ENCODE measurements around the gene PPARG. TPM values are rescaled to one million over a fixed set of nuclear protein-coding genes. Genes with fewer than 3 reads are reported as not detected.

Gene PPARG
- total RNA-seq, 1 experiment from 2014 or later = 0.79 TPM

GRCh38 chr3:12278566-12278965, 10.3 kb upstream of the PPARG start (continued):
- TF ChIP-seq, protein P1, sequence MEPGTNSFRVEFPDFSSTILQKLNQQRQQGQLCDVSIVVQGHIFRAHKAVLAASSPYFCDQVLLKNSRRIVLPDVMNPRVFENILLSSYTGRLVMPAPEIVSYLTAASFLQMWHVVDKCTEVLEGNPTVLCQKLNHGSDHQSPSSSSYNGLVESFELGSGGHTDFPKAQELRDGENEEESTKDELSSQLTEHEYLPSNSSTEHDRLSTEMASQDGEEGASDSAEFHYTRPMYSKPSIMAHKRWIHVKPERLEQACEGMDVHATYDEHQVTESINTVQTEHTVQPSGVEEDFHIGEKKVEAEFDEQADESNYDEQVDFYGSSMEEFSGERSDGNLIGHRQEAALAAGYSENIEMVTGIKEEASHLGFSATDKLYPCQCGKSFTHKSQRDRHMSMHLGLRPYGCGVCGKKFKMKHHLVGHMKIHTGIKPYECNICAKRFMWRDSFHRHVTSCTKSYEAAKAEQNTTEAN (CRISPR knock-in tag; IDR thresholded peaks at IDR 0.05) = no peak
- no peak for TF ChIP-seq ZBTB21 (CRISPR knock-in tag; IDR thresholded peaks at IDR 0.05; ENCODE audit: borderline replicate concordance)

DNA sequence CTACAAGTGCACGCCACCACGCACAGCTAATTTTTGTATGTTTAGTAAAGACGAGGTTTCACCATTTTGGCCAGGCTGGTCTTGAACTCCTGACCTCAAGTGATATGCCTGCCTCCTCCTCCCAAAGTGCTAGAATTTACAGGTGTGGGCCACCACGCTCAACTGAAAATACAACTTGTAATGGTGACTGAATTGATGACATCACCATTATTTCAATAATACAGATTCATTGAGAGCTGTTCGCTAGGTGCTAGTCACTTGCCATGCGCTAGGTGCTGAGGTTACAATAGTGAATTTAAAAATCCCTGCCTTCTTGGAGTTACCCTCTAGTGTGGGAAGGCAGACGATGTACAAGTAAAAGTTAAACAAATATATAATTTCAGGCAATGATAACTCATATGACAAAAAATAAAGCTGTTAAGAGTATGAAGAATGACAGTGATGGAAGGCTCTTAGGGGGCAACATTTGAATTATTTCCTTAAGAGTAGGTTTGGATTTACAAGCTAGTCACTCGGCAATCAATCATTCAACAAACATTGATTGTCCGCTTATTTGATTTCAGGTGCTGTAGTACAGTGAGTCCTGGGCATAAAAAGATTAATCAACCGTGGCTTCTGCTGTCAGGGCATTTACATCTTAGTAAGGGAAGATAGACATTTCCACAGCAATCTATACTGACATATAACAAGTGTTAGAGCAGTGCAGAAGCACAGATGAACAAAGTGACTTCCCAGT, 9.1 kb upstream of the PPARG start:
- DNase-seq (ENCODE audit: low spot score) (no peak), ATAC-seq (no peak)
- H3K27me3 Mint-ChIP-seq (ENCODE audit: low read depth) = peaks cover 1% of the 10 kb centered on the region
- H3K4me1 Mint-ChIP-seq = no peaks in the 10 kb centered on the region
- no peaks in the 10 kb centered on the region for H3K9me3 Mint-ChIP-seq
- POLR2A ChIA-PET = no interaction called here
- no peaks in the 10 kb centered on the region for H3K36me3 Mint-ChIP-seq
- no peak overlapping the region for H3K27ac Mint-ChIP-seq
- TF ChIP-seq TP53 (CRISPR knock-in tag; IDR thresholded peaks at IDR 0.05) (no peak), NFATC4 (CRISPR knock-in tag; IDR thresholded peaks at IDR 0.05) (no peak), ZNF532 (CRISPR knock-in tag; IDR thresholded peaks at IDR 0.05; ENCODE audit: borderline replicate concordance) (no peak), FOXJ3 (CRISPR knock-in tag; IDR thresholded peaks at IDR 0.05; ENCODE audit: borderline replicate concordance) (no peak), JAZF1 (CRISPR knock-in tag; IDR thresholded peaks at IDR 0.05) (no peak), RORB (CRISPR knock-in tag; IDR thresholded peaks at IDR 0.05) (no peak), CREM (CRISPR knock-in tag; IDR thresholded peaks at IDR 0.05) (no peak), E2F5 (CRISPR knock-in tag; IDR thresholded peaks at IDR 0.05) (no peak), IRF2 (CRISPR knock-in tag; IDR thresholded peaks at IDR 0.05; ENCODE audit: borderline replicate concordance, low read depth) (no peak), TCF7 (CRISPR knock-in tag; IDR thresholded peaks at IDR 0.05; ENCODE audit: low read depth) (no peak)
- TF ChIP-seq, protein P2, sequence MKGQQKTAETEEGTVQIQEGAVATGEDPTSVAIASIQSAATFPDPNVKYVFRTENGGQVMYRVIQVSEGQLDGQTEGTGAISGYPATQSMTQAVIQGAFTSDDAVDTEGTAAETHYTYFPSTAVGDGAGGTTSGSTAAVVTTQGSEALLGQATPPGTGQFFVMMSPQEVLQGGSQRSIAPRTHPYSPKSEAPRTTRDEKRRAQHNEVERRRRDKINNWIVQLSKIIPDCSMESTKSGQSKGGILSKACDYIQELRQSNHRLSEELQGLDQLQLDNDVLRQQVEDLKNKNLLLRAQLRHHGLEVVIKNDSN (CRISPR knock-in tag; IDR thresholded peaks at IDR 0.05) = no peak
- TF ChIP-seq, protein P3, sequence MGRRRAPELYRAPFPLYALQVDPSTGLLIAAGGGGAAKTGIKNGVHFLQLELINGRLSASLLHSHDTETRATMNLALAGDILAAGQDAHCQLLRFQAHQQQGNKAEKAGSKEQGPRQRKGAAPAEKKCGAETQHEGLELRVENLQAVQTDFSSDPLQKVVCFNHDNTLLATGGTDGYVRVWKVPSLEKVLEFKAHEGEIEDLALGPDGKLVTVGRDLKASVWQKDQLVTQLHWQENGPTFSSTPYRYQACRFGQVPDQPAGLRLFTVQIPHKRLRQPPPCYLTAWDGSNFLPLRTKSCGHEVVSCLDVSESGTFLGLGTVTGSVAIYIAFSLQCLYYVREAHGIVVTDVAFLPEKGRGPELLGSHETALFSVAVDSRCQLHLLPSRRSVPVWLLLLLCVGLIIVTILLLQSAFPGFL (CRISPR knock-in tag; IDR thresholded peaks at IDR 0.05; ENCODE audit: borderline replicate concordance) = no peak
- H3K4me3 Mint-ChIP-seq = no peak overlapping the region
- CTCF ChIA-PET = no interaction called here

- peaks cover 5% of the 10 kb centered on the region; the same call in 1 of the 2 replicates for H3K9me3 Mint-ChIP-seq
- ATAC-seq = no peak
- ChIA-PET POLR2A (no interaction called here), CTCF (no interaction called here)
- no peaks in the 10 kb centered on the region for H3K4me1 Mint-ChIP-seq
- H3K4me3 Mint-ChIP-seq = no peak overlapping the region
- H3K27me3 Mint-ChIP-seq (ENCODE audit: low read depth) = peaks cover 7% of the 10 kb centered on the region
- H3K36me3 Mint-ChIP-seq = no peaks in the 10 kb centered on the region
- DNase-seq (ENCODE audit: low spot score) = no peak
- H3K27ac Mint-ChIP-seq = no peak overlapping the region
- TF ChIP-seq CBFB (CRISPR knock-in tag; IDR thresholded peaks at IDR 0.05; ENCODE audit: low read depth) = no peak
- TF ChIP-seq NFYB (CRISPR knock-in tag; conservative IDR thresholded peaks at IDR 0.05; ENCODE audit: low read depth) = no peak
- TF ChIP-seq, protein P4, sequence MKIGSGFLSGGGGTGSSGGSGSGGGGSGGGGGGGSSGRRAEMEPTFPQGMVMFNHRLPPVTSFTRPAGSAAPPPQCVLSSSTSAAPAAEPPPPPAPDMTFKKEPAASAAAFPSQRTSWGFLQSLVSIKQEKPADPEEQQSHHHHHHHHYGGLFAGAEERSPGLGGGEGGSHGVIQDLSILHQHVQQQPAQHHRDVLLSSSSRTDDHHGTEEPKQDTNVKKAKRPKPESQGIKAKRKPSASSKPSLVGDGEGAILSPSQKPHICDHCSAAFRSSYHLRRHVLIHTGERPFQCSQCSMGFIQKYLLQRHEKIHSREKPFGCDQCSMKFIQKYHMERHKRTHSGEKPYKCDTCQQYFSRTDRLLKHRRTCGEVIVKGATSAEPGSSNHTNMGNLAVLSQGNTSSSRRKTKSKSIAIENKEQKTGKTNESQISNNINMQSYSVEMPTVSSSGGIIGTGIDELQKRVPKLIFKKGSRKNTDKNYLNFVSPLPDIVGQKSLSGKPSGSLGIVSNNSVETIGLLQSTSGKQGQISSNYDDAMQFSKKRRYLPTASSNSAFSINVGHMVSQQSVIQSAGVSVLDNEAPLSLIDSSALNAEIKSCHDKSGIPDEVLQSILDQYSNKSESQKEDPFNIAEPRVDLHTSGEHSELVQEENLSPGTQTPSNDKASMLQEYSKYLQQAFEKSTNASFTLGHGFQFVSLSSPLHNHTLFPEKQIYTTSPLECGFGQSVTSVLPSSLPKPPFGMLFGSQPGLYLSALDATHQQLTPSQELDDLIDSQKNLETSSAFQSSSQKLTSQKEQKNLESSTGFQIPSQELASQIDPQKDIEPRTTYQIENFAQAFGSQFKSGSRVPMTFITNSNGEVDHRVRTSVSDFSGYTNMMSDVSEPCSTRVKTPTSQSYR (CRISPR knock-in tag; IDR thresholded peaks at IDR 0.05) = no peak
- TF ChIP-seq SP1 (CRISPR knock-in tag; conservative IDR thresholded peaks at IDR 0.05) = no peak
Observed at GRCh38 chr3:12280357-12280806, 8.5 kb upstream of the PPARG start.
